22Rv1 (cell line): ENCODE data around the gene NAGS.
"Not testable (repeated sequence)": the region's sequence is repeated elsewhere in the genome, so short reads cannot be mapped to it uniquely, and the experiment has no call there.

Experiments
- ZFX ChIP-seq: fragments of 450-650 bp; IDR thresholded peaks from 2 replicates; pipeline ENCODE4 v1.6.1; 2017; ENCODE audit warnings: antibody characterized with exemption, borderline replicate concordance
- TF ChIP-seq, protein P1 (sequence below): fragments of 450-650 bp; IDR thresholded peaks from 2 replicates; pipeline ENCODE4 v1.5.1; 2017; ENCODE audit warnings: mild to moderate bottlenecking

DNA sequence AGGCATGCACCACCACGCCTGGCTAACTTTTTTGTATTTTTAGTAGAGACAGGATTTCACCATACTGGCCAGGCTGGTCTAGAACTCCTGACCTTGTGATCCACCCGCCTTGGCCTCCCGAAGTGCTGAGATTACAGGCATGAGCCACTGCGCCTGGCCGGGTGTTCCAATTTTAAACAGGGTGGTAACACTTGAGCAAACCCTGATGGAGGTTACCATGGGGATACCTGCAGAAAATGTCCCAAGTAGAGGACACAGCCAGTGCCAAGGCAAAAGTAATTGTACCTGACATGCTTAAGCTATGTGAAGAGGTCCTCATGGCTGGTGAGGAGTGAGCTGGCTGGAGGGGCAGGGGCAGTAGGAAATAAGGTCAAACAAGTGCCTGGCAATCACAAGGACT lies 7.2 kb upstream of the NAGS start:
- TF ChIP-seq, protein P1, sequence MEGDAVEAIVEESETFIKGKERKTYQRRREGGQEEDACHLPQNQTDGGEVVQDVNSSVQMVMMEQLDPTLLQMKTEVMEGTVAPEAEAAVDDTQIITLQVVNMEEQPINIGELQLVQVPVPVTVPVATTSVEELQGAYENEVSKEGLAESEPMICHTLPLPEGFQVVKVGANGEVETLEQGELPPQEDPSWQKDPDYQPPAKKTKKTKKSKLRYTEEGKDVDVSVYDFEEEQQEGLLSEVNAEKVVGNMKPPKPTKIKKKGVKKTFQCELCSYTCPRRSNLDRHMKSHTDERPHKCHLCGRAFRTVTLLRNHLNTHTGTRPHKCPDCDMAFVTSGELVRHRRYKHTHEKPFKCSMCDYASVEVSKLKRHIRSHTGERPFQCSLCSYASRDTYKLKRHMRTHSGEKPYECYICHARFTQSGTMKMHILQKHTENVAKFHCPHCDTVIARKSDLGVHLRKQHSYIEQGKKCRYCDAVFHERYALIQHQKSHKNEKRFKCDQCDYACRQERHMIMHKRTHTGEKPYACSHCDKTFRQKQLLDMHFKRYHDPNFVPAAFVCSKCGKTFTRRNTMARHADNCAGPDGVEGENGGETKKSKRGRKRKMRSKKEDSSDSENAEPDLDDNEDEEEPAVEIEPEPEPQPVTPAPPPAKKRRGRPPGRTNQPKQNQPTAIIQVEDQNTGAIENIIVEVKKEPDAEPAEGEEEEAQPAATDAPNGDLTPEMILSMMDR: not testable (repeated sequence)
- TF ChIP-seq ZFX: not testable (repeated sequence)
